ENCODE results near the gene CIAO2A.
"Not testable (repeated sequence)": the region's sequence is repeated elsewhere in the genome, so short reads cannot be mapped to it uniquely, and the experiment has no call there.

CIAO2A gene

GRCh38 chr15:64090527-64090926 is 3.1 kb downstream of the CIAO2A start:
- no peak overlapping the region for H2AFZ ChIP-seq (ENCODE audit: low read depth)
- TF ChIP-seq CTCF (conservative IDR thresholded peaks at IDR 0.05; ENCODE audit: low read depth, low read length), result no peak
- no peak overlapping the region for H3K4me2 ChIP-seq
- H3K4me3 ChIP-seq (IDR thresholded peaks at IDR 0.05; ENCODE audit: insufficient read depth, low read depth, low read length), result no peak overlapping the region
- no peak overlapping the region for H3K27ac ChIP-seq
- H3K36me3 ChIP-seq (ENCODE audit: insufficient read depth), result no peaks in the 10 kb centered on the region
- H3K9ac ChIP-seq, result no peak overlapping the region
- H3K4me1 ChIP-seq (ENCODE audit: low read depth, poor library complexity, severe bottlenecking), result peaks cover 28% of the 10 kb centered on the region
- no peaks in the 10 kb centered on the region for H3K27me3 ChIP-seq (ENCODE audit: insufficient read depth, low read depth)
- peaks cover 30% of the 10 kb centered on the region for H3K79me2 ChIP-seq (ENCODE audit: insufficient read depth, low read depth)
- H4K20me1 ChIP-seq (ENCODE audit: insufficient read depth), result no peaks in the 10 kb centered on the region

GRCh38 chr15:64089543-64090280 is 3.9 kb downstream of the CIAO2A start:
- H3K4me1 ChIP-seq (ENCODE audit: low read depth, poor library complexity, severe bottlenecking), result peaks cover 21% of the 10 kb centered on the region
- no peak overlapping the region for H3K27ac ChIP-seq
- H3K79me2 ChIP-seq (ENCODE audit: insufficient read depth, low read depth), result peaks cover 30% of the 10 kb centered on the region
- no peak overlapping the region for H3K9ac ChIP-seq
- TF ChIP-seq CTCF (conservative IDR thresholded peaks at IDR 0.05; ENCODE audit: low read depth, low read length), result no peak
- no peaks in the 10 kb centered on the region for H3K27me3 ChIP-seq (ENCODE audit: insufficient read depth, low read depth)
- no peak overlapping the region for H2AFZ ChIP-seq (ENCODE audit: low read depth)
- H3K36me3 ChIP-seq (ENCODE audit: insufficient read depth), result no peaks in the 10 kb centered on the region
- H4K20me1 ChIP-seq (ENCODE audit: insufficient read depth), result no peaks in the 10 kb centered on the region
- H3K4me3 ChIP-seq (IDR thresholded peaks at IDR 0.05; ENCODE audit: insufficient read depth, low read depth, low read length), result no peak overlapping the region
- no peak overlapping the region for H3K4me2 ChIP-seq

- no peaks in the 10 kb centered on the region for H3K4me1 ChIP-seq (ENCODE audit: low read depth, poor library complexity, severe bottlenecking)
- no peaks in the 10 kb centered on the region for H3K27me3 ChIP-seq (ENCODE audit: insufficient read depth, low read depth)
- H2AFZ ChIP-seq (ENCODE audit: low read depth), result no peak overlapping the region
- no peak overlapping the region for H3K4me3 ChIP-seq (IDR thresholded peaks at IDR 0.05; ENCODE audit: insufficient read depth, low read depth, low read length)
- H3K36me3 ChIP-seq (ENCODE audit: insufficient read depth), result no peaks in the 10 kb centered on the region
- H3K4me2 ChIP-seq, result no peak overlapping the region
- H3K9ac ChIP-seq, result no peak overlapping the region
- no peak for TF ChIP-seq CTCF (conservative IDR thresholded peaks at IDR 0.05; ENCODE audit: low read depth, low read length)
- no peaks in the 10 kb centered on the region for H3K79me2 ChIP-seq (ENCODE audit: insufficient read depth, low read depth)
- no peak overlapping the region for H3K27ac ChIP-seq
- no peaks in the 10 kb centered on the region for H4K20me1 ChIP-seq (ENCODE audit: insufficient read depth)
Measured at GRCh38 chr15:64082757-64083156, 10.9 kb downstream of the CIAO2A start.

GRCh38 chr15:64073496-64073895 is 20.1 kb downstream of the CIAO2A start:
- H3K4me1 ChIP-seq (ENCODE audit: low read depth, poor library complexity, severe bottlenecking); H3K27me3 ChIP-seq (ENCODE audit: insufficient read depth, low read depth); H3K79me2 ChIP-seq (ENCODE audit: insufficient read depth, low read depth); H4K20me1 ChIP-seq (ENCODE audit: insufficient read depth); H3K9ac ChIP-seq; H2AFZ ChIP-seq (ENCODE audit: low read depth); H3K4me2 ChIP-seq; H3K27ac ChIP-seq; H3K4me3 ChIP-seq (IDR thresholded peaks at IDR 0.05; ENCODE audit: insufficient read depth, low read depth, low read length); H3K36me3 ChIP-seq (ENCODE audit: insufficient read depth): not testable (repeated sequence)

GRCh38 chr15:64072812-64073211 is 20.8 kb downstream of the CIAO2A start:
- H3K4me1 ChIP-seq (ENCODE audit: low read depth, poor library complexity, severe bottlenecking), result peaks cover 2% of the 10 kb centered on the region
- no peak overlapping the region for H3K27ac ChIP-seq
- H3K27me3 ChIP-seq (ENCODE audit: insufficient read depth, low read depth), result no peaks in the 10 kb centered on the region
- no peak overlapping the region for H3K9ac ChIP-seq
- no peak overlapping the region for H2AFZ ChIP-seq (ENCODE audit: low read depth)
- H4K20me1 ChIP-seq (ENCODE audit: insufficient read depth), result no peaks in the 10 kb centered on the region
- TF ChIP-seq CTCF (conservative IDR thresholded peaks at IDR 0.05; ENCODE audit: low read depth, low read length), result no peak
- H3K36me3 ChIP-seq (ENCODE audit: insufficient read depth), result no peaks in the 10 kb centered on the region
- no peak overlapping the region for H3K4me2 ChIP-seq
- H3K79me2 ChIP-seq (ENCODE audit: insufficient read depth, low read depth), result no peaks in the 10 kb centered on the region
- no peak overlapping the region for H3K4me3 ChIP-seq (IDR thresholded peaks at IDR 0.05; ENCODE audit: insufficient read depth, low read depth, low read length)

Measured in KMS-11 (cell line).